T-helper 9 cell (primary cell): Measurements from ENCODE around the gene WDR45B.

Experiments
- DNase-seq: peaks from one replicate; pipeline ENCODE4 v3.0.0-alpha.2; 2020

WDR45B gene

GRCh38 chr17:82675476-82676245 lies 27.4 kb upstream of the WDR45B start:
- no peak for DNase-seq

- no peak for DNase-seq
These were observed 26.6 kb upstream of the WDR45B start for GRCh38 chr17:82674656-82675475.

GRCh38 chr17:82670661-82671450 lies 22.6 kb upstream of the WDR45B start:
- DNase-seq, result no peak

- no peak for DNase-seq
These were observed 20.4 kb upstream of the WDR45B start for GRCh38 chr17:82668631-82669099.

GRCh38 chr17:82668024-82668630 lies 19.9 kb upstream of the WDR45B start:
- DNase-seq, result no peak

GRCh38 chr17:82667668-82668000 lies 19.4 kb upstream of the WDR45B start:
- DNase-seq, result no peak

GRCh38 chr17:82666931-82667667 lies 18.9 kb upstream of the WDR45B start:
- no peak for DNase-seq

GRCh38 chr17:82665891-82666290 lies 17.6 kb upstream of the WDR45B start:
- no peak for DNase-seq

- no peak for DNase-seq
These were observed 17.0 kb upstream of the WDR45B start for GRCh38 chr17:82665217-82665616.

GRCh38 chr17:82664701-82665182 lies 16.5 kb upstream of the WDR45B start:
- DNase-seq, result no peak

- DNase-seq, result no peak
These were observed 16.0 kb upstream of the WDR45B start for GRCh38 chr17:82664276-82664575.

GRCh38 chr17:82663381-82664275 lies 15.4 kb upstream of the WDR45B start:
- no peak for DNase-seq

- no peak for DNase-seq
These were observed 14.5 kb upstream of the WDR45B start for GRCh38 chr17:82662711-82663261.

- no peak for DNase-seq
These were observed 13.8 kb upstream of the WDR45B start for GRCh38 chr17:82661717-82662683.

- DNase-seq, result no peak
These were observed 11.6 kb upstream of the WDR45B start for GRCh38 chr17:82659886-82660285.

GRCh38 chr17:82658796-82659452 lies 10.7 kb upstream of the WDR45B start:
- DNase-seq, result no peak

GRCh38 chr17:82658331-82658730 lies 10.1 kb upstream of the WDR45B start:
- no peak for DNase-seq

- no peak for DNase-seq
These were observed 9.7 kb upstream of the WDR45B start for GRCh38 chr17:82657926-82658325.

GRCh38 chr17:82656266-82656665 lies 8.0 kb upstream of the WDR45B start:
- DNase-seq, result no peak
